A549 treated with Mapracorat at 1 μM for 4 hours (cell line): ENCODE measurements around the gene ALDH7A1. TPM values are rescaled to one million over a fixed set of nuclear protein-coding genes. Genes with fewer than 3 reads are reported as not detected.

Experiments used
- total RNA-seq: library from RNA; stranded (reverse); fragments of 200-300 nt; extraction: Qiagen RNA extraction; gene quantifications from 5 replicates; pipeline ENCODE4 v1.2.3, GENCODE V29; 2022

Gene ALDH7A1
- 67.2 to 79.7 TPM (median 75.2 TPM) in 5 replicates for total RNA-seq

DNA sequence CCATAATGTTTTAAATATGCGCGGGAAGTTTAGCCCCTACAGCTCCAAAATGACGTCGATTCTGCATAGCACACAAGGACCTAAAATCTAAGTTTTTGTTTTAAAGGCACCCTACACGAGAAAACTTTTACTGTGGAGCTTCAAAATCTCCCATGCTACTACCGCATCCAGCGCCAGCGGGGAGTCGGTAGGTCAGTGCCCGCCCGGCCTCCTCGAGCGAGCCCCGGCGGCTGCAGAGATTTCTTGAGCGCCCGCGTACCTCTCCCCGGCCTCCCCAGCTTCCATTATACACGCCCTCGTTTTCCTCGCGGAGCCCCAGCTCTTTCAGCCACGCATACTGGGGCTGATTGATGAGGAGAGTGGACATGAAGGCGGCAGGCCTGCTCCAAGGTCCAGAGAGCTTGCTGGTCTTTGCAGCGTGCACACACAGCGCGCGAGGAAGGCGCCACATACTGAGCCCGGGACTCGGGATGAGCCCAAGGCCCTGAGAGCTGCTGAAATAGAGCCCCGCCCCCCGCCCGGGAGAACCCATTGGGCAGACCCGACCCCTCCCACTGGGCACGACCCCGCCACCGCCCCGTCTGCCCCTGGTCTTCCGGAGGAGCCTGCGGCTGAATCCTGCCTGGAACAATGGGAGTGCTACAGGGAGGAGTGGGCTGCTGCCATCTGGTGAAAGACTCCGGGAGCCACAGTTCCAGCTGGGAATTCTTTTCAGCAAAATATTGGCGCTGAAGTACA is at the start of gene ALDH7A1:
Gene ALDH7A1, minus strand, starts transcription at position 472 of the 738 bp plus-strand sequence. Its CDS starts 21 bp downstream, at position 451.

DNA sequence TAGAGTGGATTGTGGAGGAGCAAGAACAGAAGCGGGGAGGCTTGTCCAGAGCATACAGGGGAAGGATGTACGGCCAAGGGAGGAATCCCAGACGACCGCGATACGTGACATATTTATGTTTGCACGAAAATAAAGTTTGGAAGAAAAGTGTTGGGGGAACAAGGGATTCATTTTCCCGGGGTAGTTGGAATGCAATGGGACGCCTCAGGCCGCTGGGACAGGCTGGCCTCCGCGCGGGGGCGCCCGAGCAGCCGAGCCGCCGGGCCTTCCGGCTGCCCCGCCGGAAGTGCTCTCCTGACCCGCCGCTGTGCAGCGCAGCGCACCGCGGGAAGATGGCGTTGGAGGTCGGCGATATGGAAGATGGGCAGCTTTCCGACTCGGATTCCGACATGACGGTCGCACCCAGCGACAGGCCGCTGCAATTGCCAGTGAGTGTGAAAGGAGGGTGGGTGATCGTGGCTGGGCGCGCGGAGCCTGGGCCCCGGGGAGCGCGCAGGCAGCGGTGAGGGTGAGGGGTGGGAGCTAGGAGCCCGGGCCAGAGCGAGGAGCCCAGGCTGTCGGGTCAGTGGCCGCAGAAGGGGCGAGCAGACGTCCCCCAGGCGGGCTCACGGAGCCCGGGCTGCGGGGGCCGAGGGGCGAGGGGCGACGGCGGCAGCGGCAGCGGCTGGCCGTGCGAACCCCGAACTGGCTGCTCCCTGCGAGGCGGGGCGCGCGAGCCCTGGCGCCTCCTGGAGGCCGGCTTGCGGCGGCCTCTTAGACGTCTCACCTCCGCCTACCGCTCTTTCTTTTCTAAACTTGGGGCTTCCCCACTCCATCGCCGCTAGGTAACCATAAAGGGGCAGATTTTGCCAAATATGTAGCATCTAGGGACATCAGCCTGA is 5.9 kb upstream of the ALDH7A1 start, which contains the start of gene PHAX:
Gene PHAX, plus strand, starts transcription at position 317 of the 881 bp plus-strand sequence. Its CDS starts 16 bp downstream, at position 333.

Other genes with a start within 250 kb of the ALDH7A1 start
- gene GRAMD2B, start 171.8 kb downstream of the ALDH7A1 start, total RNA-seq = 0.84 to 1.8 TPM (median 1.1 TPM) in 5 replicates
- gene PHAX, start 5.7 kb upstream of the ALDH7A1 start, total RNA-seq = 46.9 to 64.8 TPM (median 47.8 TPM) in 5 replicates
- 55.3 to 72.9 TPM (median 60.3 TPM) in 5 replicates for gene LMNB1, start 181.9 kb upstream of the ALDH7A1 start, total RNA-seq